Inflammatory macrophage treated with lipopolysaccharide for 1 hour (primary cell): ENCODE results near the gene SPATA19.

Source experiments
- DNase-seq, 2 donors: peaks; one replicate each; pipeline ENCODE4 v3.0.0-alpha.2; 2020 to 2022

The SPATA19 gene

GRCh38 chr11:133817449-133817848 is 27.9 kb downstream of the SPATA19 start:
- DNase-seq = no peak

GRCh38 chr11:133816146-133816870 is 29.0 kb downstream of the SPATA19 start:
- no peak for DNase-seq

- DNase-seq = no peak
Measured at GRCh38 chr11:133815636-133816035, 29.7 kb downstream of the SPATA19 start.

DNA sequence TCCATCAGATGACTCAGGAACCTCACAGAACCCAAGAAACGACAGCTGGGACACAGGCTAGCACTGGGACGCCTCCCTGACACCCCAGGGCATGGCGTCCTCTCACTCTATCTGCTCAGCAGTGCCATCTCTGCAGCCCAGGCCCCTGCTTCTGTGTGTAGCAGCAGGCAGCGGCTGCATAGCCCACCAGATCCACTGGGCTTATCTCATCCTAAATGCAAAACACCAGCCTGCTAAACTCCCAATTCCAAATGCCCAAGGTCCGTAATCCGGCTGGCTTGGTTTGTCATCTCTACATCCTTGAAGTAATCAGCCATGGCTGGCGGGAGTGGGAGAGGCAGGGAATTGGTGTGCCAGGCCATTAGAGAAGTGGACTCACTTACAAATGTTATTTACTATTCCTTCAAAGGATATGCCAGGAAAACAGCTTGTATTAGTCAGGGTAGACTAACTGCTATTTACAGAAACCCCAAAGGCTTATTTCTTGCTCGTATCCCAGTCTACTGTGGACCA is 30.7 kb downstream of the SPATA19 start:
- no peak for DNase-seq

DNA sequence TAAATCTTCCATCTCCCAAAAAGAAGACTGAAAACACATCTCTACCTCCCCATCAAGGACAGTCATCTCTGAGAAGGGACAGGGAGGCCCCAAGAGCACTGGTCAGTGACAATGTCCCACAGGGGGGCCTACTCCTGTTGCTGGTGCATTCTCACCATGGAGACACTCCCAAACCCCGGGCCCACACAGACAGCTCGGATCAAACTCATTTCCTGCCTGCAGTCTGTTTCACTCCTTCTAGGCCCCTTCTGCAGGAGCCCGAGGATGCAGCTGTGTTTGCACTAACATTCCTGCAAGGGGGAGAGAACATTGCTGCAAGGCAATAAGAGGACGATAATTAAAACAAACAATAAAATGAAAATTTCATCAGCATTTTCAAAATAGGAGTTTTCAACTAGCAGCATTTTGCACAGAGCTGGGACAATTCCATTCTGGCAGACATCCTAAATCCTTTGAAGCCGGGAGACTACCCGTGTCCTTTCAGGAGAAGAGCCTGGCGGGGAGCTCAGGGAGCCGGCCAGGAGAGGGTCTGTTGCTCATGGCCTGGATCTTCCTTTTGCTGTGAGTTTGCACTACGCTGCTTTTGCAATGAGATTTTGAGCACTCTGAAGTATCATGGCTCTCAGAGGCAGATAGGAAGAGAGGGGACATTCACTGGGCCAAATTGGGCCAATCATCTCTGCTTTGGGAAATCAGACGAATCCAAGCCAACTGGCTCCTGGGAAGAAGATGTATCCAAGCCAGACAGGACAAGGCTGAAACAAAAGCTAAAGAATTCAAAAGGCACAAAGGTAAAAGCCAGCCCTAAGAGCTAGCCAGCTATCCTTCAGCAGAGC is 33.2 kb downstream of the SPATA19 start:
- DNase-seq = no peak

- DNase-seq = no peak
Measured at GRCh38 chr11:133810766-133811165, 34.5 kb downstream of the SPATA19 start.

- DNase-seq = no peak
Measured at GRCh38 chr11:133809569-133810491, 35.5 kb downstream of the SPATA19 start.

DNA sequence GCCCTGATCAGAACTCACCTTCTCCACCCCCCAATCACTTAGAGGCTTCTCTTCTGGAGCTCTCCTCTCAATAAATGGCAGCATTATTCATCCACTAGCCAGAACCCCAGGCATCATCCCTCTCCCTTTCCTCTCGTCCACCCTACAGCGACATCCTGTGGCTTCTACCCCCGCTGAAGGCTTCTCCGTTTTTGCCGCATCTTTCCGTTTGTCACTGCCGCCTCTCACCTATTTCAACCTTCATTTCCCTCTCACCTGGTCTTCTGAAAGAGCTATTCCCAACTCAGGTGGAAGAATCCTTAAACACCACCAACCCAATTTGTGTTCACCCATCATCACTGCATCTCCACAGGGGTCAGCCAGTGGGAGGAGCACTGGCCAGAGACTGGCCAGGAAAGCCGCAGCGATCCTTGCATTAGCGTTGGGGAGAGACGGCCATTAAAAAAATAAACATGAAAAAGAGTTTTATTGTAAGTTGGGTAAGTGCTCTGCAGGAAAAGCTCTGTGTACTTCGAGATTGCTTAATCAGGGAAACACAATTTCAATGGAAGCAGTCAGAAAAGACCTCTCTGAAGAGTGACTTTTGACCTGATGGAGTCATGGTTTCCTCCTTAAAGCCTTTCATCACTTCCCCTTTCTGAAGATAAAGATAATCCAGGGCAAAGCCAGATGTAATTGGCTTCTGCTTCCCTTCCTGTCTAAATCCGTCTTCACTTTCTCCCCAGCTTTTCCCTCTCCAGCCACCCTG is 36.7 kb downstream of the SPATA19 start:
- DNase-seq = peak; percentile 18 to 27

DNA sequence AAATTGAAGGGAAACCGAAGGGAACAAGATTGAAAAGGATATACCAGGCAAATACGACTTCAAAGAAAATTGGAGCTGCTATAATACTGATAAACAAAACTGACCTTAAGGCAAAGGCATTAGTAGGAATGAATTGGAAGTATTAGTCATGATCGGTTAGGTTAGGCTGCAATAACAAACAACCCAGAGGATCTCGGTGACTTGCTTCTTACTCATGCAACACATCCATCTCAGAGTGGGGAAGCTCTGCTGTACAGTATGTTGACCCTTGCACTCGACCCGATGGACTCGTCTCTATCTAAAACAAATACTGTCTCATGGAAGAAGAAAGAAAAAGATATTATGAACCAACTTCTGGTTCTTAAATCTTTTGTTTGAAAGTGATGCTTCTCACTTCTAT is 42.3 kb downstream of the SPATA19 start:
- no peak for DNase-seq

GRCh38 chr11:133801356-133801755 is 44.0 kb downstream of the SPATA19 start:
- no peak for DNase-seq

- no peak for DNase-seq
Measured at GRCh38 chr11:133800666-133801065, 44.6 kb downstream of the SPATA19 start.

- DNase-seq = no peak
Measured at GRCh38 chr11:133797554-133797953, 47.8 kb downstream of the SPATA19 start.

DNA sequence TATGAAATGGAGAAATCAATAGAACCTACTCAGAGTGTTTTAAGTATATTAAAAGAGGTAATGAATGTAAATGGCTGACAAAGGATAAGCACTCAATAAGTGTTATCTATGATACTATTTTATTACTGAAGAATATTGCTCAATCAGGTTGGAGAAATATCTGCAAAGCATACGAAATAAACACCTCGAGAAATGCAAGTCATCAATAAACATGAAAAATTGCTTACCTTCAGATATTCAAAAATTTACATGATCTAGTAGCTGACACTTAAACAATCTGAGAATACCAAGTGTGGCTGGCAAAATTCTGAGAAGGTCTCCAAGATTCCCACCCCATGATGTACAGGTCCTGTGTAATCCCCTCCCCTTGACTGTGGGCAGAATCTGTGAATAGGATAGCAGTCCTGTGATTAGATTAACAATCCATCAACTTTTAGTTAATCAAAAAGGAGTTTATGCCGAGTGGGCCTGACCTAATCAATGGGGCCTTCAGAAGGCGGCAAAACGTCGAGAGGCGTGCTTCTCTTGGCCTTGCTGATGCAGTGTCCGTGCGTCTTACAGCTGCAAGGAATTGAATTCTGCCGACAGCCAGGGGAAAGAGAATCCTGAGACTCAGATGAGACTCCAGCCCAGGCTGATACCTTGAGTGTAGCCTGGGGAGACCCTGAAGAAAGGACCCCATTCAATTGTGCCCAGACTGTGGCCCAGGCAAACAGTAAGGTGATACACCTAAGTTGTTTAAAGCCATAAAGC is 49.1 kb downstream of the SPATA19 start:
- no peak for DNase-seq

GRCh38 chr11:133795088-133795487 is 50.2 kb downstream of the SPATA19 start:
- no peak for DNase-seq

- no peak for DNase-seq
Measured at GRCh38 chr11:133794205-133794604, 51.1 kb downstream of the SPATA19 start.

DNA sequence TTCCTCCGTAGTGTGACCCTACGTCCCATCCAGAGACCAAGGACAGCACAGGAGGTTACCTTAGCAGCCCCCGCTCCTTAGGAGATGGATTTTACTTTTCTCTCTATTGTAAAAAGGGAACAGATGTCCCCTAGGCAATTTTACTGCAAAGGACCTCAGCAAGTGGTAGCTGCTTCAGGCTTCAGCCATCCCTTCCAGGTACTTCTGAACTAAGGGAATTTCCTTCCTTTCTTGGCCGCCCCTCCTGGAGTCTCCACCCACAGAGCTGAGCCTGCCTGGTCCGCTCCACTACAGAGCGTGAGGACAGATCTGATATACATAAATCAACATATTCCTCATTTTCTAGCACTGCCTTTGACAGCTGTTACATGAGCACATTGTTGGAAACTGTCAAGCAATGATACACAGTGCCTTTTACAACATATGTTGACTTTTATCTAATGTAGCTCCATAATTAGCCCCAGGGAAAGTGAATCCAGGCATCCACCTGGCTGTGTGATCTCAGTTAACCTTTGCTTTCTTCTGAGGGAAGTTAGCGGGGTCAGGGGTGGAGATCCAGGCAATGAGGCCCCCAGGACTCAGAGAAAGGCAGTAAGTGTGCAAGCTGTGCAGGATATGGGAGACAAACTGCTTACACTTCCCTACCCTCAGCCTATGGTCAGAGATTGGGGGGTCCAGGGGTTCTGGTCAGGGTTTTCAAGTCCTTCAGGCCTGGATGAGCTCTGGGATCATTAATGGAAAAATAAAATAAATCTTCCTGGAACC is 51.9 kb downstream of the SPATA19 start:
- DNase-seq = no peak

- DNase-seq = no peak
Measured at GRCh38 chr11:133790995-133791394, 54.3 kb downstream of the SPATA19 start.
